Trophoblast cell (in vitro differentiated cells and primary cell): Measurements from ENCODE around the gene ADIPOR1.
"Not testable (repeated sequence)": the region's sequence is repeated elsewhere in the genome, so short reads cannot be mapped to it uniquely, and the experiment has no call there.

Experiments used
- DNase-seq, 2 donors: peaks; one replicate each; pipeline ENCODE4 v3.0.0-alpha.2; 2016
- H2AFZ ChIP-seq: 2 replicates; pipeline ENCODE4 v1.6.1; 2013; ENCODE audit warnings: low read length, moderate library complexity, mild to moderate bottlenecking; ENCODE audit not compliant: insufficient read depth, poor library complexity
- H2AK5ac ChIP-seq: 2 replicates; pipeline ENCODE4 v1.6.1; 2013; ENCODE audit warnings: mild to moderate bottlenecking, low read length
- H2BK120ac ChIP-seq: 2 replicates; pipeline ENCODE4 v1.6.1; 2013; ENCODE audit warnings: low read length, mild to moderate bottlenecking, moderate library complexity; ENCODE audit not compliant: insufficient read depth, poor library complexity
- H2BK12ac ChIP-seq: 2 replicates; pipeline ENCODE4 v1.6.1; 2013; ENCODE audit warnings: mild to moderate bottlenecking, low read length, moderate library complexity
- H2BK5ac ChIP-seq: 2 replicates; pipeline ENCODE4 v1.6.1; 2013; ENCODE audit warnings: low read length, low read depth, moderate library complexity, mild to moderate bottlenecking; ENCODE audit not compliant: poor library complexity
- H3K14ac ChIP-seq: 2 replicates; pipeline ENCODE4 v1.6.1; 2013; ENCODE audit warnings: mild to moderate bottlenecking, low read length
- H3K18ac ChIP-seq: 2 replicates; pipeline ENCODE4 v1.6.1; 2013; ENCODE audit warnings: mild to moderate bottlenecking, low read length
- H3K23ac ChIP-seq: 2 replicates; pipeline ENCODE4 v1.6.1; 2013; ENCODE audit warnings: low read length
- H3K27ac ChIP-seq: 2 replicates; pipeline ENCODE4 v1.5.1; 2013; ENCODE audit warnings: low read depth, mild to moderate bottlenecking, inconsistent platforms, low read length, moderate library complexity
- H3K27me3 ChIP-seq: 2 replicates; pipeline ENCODE4 v1.6.1; 2013; ENCODE audit warnings: inconsistent platforms, mild to moderate bottlenecking, low read length, moderate library complexity; ENCODE audit not compliant: insufficient read depth
- H3K36me3 ChIP-seq, 2 experiments: 1 replicate in 1 of 2; 2 replicates in 1 of 2; pipeline ENCODE4 v1.6.1; 2013; ENCODE audit warnings: low read length in 2 of 2, mild to moderate bottlenecking in 2 of 2, moderate library complexity in 1 of 2; ENCODE audit not compliant: insufficient read depth in 2 of 2, control insufficient read depth in 1 of 2
- H3K4ac ChIP-seq: 2 replicates; pipeline ENCODE4 v1.6.1; 2013; ENCODE audit warnings: low read depth, mild to moderate bottlenecking, low read length, moderate library complexity
- H3K4me1 ChIP-seq, 2 experiments: 1 replicate in 1 of 2; 2 replicates in 1 of 2; pipeline ENCODE4 v1.6.1; 2013; ENCODE audit warnings: low read length in 2 of 2, mild to moderate bottlenecking in 2 of 2, moderate library complexity in 1 of 2; ENCODE audit not compliant: insufficient read depth in 2 of 2, control insufficient read depth in 1 of 2
- H3K4me2 ChIP-seq: 2 replicates; pipeline ENCODE4 v1.6.1; 2013; ENCODE audit warnings: inconsistent platforms, mild to moderate bottlenecking, low read length, moderate library complexity
- H3K4me3 ChIP-seq: 2 replicates; pipeline ENCODE4 v1.5.1; 2013; ENCODE audit warnings: mild to moderate bottlenecking, low read depth, low read length, inconsistent platforms
- H3K79me1 ChIP-seq: one replicate; pipeline ENCODE4 v1.6.1; 2013; ENCODE audit warnings: low read length
- H3K79me2 ChIP-seq: 2 replicates; pipeline ENCODE4 v1.6.1; 2013; ENCODE audit warnings: low read length, mild to moderate bottlenecking; ENCODE audit not compliant: control insufficient read depth, insufficient read depth, poor library complexity
- H3K9ac ChIP-seq: 2 replicates; pipeline ENCODE4 v1.6.1; 2013; ENCODE audit warnings: mild to moderate bottlenecking, low read length
- H3K9me3 ChIP-seq: 2 replicates; pipeline ENCODE4 v1.6.1; 2013; ENCODE audit warnings: low read depth, mild to moderate bottlenecking, control low read depth, inconsistent platforms, low read length; ENCODE audit not compliant: insufficient read depth
- H4K12ac ChIP-seq: 2 replicates; pipeline ENCODE4 v1.6.1; 2013; ENCODE audit warnings: low read depth, mild to moderate bottlenecking, low read length, moderate library complexity
- H4K8ac ChIP-seq: 2 replicates; pipeline ENCODE4 v1.6.1; 2013; ENCODE audit warnings: low read depth, mild to moderate bottlenecking, low read length, moderate library complexity
- H4K91ac ChIP-seq: one replicate; pipeline ENCODE4 v1.6.1; 2013; ENCODE audit warnings: low read depth, mild to moderate bottlenecking, low read length, moderate library complexity
- WGBS: extraction: QIAGEN DNeasy Blood & Tissue Kit; methylation state at CpG from one replicate; pipeline ENCODE4 v1.1.7; 2013; ENCODE audit warnings: missing lambda C conversion rate; ENCODE audit not compliant: insufficient read length, insufficient coverage; ENCODE audit errors: extremely low coverage; 5-methylcytosine and 5-hydroxymethylcytosine counted together

ADIPOR1 gene

DNA sequence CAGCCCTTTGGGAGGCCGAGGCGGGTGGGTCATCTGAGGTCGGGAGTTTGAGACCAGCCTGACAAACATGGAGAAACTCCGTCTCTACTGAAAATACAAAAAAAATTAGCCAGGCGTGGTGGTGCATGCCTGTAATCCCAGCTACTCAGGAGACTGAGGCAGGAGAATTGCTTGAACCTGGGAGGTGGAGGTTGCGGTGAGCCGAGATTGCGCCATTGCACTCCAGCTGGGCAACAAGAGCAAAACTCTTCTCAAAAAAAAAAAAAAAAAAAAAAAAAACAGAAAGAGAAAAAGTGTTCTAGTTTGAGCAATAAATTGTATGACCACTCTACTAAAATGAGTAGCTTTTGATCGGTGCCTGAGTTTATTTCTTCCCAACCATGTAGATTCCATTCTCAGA, 28.0 kb upstream of the ADIPOR1 start:
- H2BK120ac ChIP-seq, result not testable (repeated sequence)
- WGBS, result no CpG with 5 or more reads among the region's 9 CpGs

DNA sequence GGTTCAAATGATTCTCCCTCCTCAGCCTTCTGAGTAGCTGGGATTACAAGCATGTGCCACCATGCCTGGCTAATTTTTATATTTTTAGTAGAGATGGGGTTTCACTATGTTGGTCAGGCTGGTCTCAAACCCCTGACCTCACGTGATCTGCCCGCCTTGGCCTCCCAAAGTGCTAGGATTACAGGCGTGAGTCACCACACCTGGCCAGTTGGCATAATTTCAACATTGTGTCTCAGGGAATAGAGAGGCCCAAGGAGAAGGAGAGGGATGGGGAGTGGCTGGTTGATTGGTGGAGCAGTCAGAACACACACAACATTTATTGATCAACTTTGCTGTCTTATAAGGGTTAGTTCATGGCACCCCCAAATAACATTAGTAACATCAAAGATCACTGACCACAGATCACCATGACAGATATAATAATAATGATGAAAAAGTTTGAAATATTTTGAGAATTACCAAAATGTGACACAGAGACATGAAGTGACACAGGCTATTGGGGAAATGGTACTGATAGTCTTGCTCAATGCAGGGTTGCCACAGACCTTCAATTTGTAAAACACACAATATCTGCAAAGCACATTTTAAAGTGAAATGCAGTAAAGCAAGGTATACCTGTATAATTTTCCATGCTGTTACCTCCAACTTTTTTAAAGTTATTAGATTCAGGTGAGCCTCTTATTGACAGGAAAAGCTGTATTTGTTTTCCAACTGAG, 24.8 kb upstream of the ADIPOR1 start:
- Histone ChIP-seq H3K4me2 (no peak overlapping the region), H2BK12ac (no peak overlapping the region), H2BK120ac (no peak overlapping the region), H3K4ac (no peak overlapping the region), H4K91ac (no peak overlapping the region), H2AFZ (no peak overlapping the region), H3K18ac (no peak overlapping the region), H3K4me1 (no peaks in the 10 kb centered on the region), H3K27ac (no peak overlapping the region), H3K79me2 (no peaks in the 10 kb centered on the region), H3K9ac (no peak overlapping the region), H3K36me3 (no peaks in the 10 kb centered on the region), H4K8ac (no peak overlapping the region), H3K14ac (no peak overlapping the region), H2BK5ac (no peak overlapping the region), H4K12ac (no peak overlapping the region), H2AK5ac (no peak overlapping the region), H3K27me3 (no peaks in the 10 kb centered on the region), H3K79me1 (no peaks in the 10 kb centered on the region), H3K23ac (no peak overlapping the region), H3K4me3 (no peak overlapping the region), H3K9me3 (no peaks in the 10 kb centered on the region)
- no CpG with 5 or more reads among the region's 3 CpGs for WGBS
- DNase-seq, result peak; percentile 35 to 71

More for the DNA sequence above, 28.0 kb upstream of the ADIPOR1 start:
- not testable (repeated sequence) for H2AFZ ChIP-seq, H4K91ac ChIP-seq, H3K27ac ChIP-seq, H3K9ac ChIP-seq, H3K4me3 ChIP-seq, H3K27me3 ChIP-seq, H3K4me1 ChIP-seq, H3K4me2 ChIP-seq, H3K79me1 ChIP-seq, H2BK5ac ChIP-seq, H4K8ac ChIP-seq, DNase-seq, H3K14ac ChIP-seq, H4K12ac ChIP-seq, H3K36me3 ChIP-seq, H3K18ac ChIP-seq, H3K79me2 ChIP-seq, H3K9me3 ChIP-seq, H3K4ac ChIP-seq, H2AK5ac ChIP-seq, H2BK12ac ChIP-seq, H3K23ac ChIP-seq

DNA sequence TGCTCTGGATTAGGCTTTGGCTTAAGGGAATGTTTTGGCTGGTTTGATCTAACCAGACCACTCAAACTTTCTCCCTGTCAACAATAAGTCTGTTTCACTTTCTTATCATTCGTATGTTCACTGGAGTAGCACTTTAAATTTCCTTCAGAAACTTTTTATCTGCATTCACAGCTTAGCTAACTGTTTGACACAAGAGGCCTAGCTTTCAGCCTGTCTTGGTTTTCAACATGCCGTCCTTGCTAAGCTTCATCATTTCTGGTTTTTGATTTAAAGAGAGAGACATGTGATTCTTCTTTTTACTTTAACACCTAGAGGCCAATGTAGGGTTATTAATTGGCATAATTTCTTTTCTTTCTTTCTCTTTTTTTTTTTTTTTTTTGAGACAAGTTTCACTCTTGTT, 23.8 kb upstream of the ADIPOR1 start:
- no peak overlapping the region for H4K12ac ChIP-seq
- H3K79me2 ChIP-seq, result no peaks in the 10 kb centered on the region
- H2BK12ac ChIP-seq, result no peak overlapping the region
- no peak overlapping the region for H4K8ac ChIP-seq
- H3K27me3 ChIP-seq, result no peaks in the 10 kb centered on the region
- H3K18ac ChIP-seq, result no peak overlapping the region
- H3K23ac ChIP-seq, result no peak overlapping the region
- no peaks in the 10 kb centered on the region for H3K9me3 ChIP-seq
- H3K4me1 ChIP-seq, result no peaks in the 10 kb centered on the region
- H3K14ac ChIP-seq, result no peak overlapping the region
- no peak overlapping the region for H2BK120ac ChIP-seq
- no peak overlapping the region for H2AK5ac ChIP-seq
- H3K4ac ChIP-seq, result no peak overlapping the region
- no peak for DNase-seq
- WGBS, result no CpG with 5 or more reads among the region's 2 CpGs
- no peak overlapping the region for H4K91ac ChIP-seq
- H3K4me2 ChIP-seq, result no peak overlapping the region
- no peaks in the 10 kb centered on the region for H3K79me1 ChIP-seq
- H3K36me3 ChIP-seq, result no peaks in the 10 kb centered on the region
- no peak overlapping the region for H3K4me3 ChIP-seq
- no peak overlapping the region for H2BK5ac ChIP-seq
- H3K9ac ChIP-seq, result no peak overlapping the region
- H3K27ac ChIP-seq, result no peak overlapping the region
- no peak overlapping the region for H2AFZ ChIP-seq

DNA sequence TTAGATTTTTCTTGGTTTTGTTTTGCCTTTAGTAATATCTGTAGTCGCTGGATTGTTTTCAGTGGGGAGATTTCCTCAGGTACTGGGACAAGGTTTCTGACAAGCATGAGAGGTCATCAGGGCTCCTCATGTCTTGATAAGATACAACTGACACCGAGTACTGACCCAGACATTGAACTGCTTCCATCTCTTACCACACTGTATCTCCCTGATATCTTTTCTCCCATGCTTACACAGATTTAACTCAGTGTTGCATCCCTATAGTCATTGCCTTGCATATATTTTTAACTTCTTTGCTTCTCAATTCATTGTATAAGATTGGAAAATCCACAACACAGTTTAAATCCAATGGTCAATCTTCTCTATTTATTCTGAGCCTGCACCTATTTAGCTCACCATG, 21.3 kb upstream of the ADIPOR1 start:
- Histone ChIP-seq H3K79me2 (no peaks in the 10 kb centered on the region), H3K36me3 (no peaks in the 10 kb centered on the region), H3K79me1 (no peaks in the 10 kb centered on the region), H2BK120ac (no peak overlapping the region), H3K4me1 (no peaks in the 10 kb centered on the region), H3K4me3 (no peak overlapping the region), H3K23ac (no peak overlapping the region), H3K9me3 (no peaks in the 10 kb centered on the region), H3K14ac (no peak overlapping the region), H2BK12ac (no peak overlapping the region), H3K4ac (no peak overlapping the region), H3K18ac (no peak overlapping the region), H3K9ac (no peak overlapping the region), H3K27ac (no peak overlapping the region), H3K4me2 (no peak overlapping the region), H2AFZ (no peak overlapping the region), H3K27me3 (no peaks in the 10 kb centered on the region), H4K12ac (no peak overlapping the region), H4K8ac (no peak overlapping the region), H2BK5ac (no peak overlapping the region), H2AK5ac (no peak overlapping the region), H4K91ac (no peak overlapping the region)
- no CpG with 5 or more reads among the region's 2 CpGs for WGBS
- DNase-seq, result no peak
